ENCODE data around the gene SPINDOC.
A peak's percentile ranks its signal among the peaks of the same experiment; 100 is the strongest.
"Not testable (repeated sequence)": the region's sequence is repeated elsewhere in the genome, so short reads cannot be mapped to it uniquely, and the experiment has no call there.

SPINDOC gene

DNA sequence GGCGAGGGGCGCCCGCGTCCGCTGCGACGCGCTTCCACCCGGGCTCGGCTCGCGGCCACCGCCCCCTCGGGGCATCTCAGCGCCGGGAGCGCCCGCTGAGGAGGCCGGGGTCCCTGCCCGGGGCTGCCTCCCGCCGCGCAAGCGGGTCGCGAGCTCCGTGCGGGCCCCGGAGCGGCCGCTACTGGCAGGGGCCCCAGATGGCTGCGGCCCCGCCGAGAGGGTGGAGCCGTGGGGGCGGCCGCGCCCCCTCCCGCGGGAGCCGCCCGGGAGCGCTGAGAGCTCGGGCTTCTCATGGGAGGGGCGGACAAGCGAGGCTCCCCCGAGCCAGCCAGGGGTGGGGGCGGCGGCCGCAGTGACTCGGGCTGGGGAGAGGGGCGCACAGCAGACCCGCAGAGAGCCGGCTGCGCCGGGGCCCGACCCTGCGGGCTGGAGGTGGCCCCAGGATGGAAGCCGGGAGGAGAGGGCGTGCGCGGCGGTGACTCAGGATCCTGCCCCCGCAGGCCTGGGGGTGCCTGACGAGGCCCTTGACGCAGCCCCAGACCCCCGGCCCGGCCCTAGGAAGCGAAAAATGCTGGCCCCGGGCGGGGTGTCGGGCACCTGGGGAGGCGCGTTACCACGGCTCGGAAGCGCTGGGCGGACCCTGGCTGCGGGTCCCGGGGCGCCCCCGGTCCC is 44.1 kb upstream of the SPINDOC start:
- H3K27me3 ChIP-seq (ENCODE audit: control insufficient read depth, insufficient read depth, low read length): peaks cover 17% of the 10 kb centered on the region
- H3K9ac ChIP-seq (ENCODE audit: low read length): peak overlapping the region; percentile 22
- H3K4me1 ChIP-seq (ENCODE audit: control insufficient read depth, insufficient read depth, low read length): peaks cover 30% of the 10 kb centered on the region
- H3K9me3 ChIP-seq (ENCODE audit: control insufficient read depth, low read length): no peaks in the 10 kb centered on the region
- H3K4me3 ChIP-seq (ENCODE audit: low read length): peak overlapping the region; percentile 4
- H3K36me3 ChIP-seq (ENCODE audit: control insufficient read depth, insufficient read depth, low read length): no peaks in the 10 kb centered on the region

DNA sequence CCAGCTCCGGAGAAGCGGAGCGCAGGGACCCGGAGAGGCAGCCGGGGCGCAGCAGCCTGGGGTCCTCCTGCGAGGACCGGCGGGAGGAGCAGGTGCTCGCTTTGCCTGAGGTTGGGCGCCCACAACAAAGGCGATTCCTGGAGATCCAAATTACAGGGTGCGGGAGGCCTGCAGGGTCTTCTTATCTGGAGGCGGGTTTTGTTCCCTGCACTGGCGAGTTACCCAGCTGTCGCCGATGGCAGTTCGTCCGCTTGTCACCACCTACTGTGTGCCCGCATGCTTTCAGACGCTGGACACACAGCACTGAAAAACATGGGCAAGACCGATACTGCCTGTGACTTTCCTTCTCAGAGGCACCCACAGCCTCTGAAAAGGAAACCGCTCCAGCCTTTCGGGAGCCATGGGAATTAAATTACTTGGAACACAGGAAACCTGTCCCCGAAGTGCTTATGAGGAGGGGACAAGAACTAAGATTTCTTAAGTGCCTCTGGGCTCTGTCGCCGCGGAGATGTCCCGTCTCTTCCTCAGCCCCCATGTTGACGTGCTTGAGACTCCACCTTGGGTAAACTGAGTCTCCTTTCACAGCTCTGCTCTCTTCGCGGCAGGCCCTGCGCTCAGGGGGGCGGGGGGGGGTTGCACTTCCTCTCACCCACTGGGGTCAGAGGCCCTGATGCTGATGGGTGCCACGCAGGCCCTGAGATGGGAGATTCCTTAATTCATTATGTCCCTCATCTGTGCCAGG is 43.4 kb upstream of the SPINDOC start:
- Histone ChIP-seq H3K36me3 (ENCODE audit: control insufficient read depth, insufficient read depth, low read length) (no peaks in the 10 kb centered on the region), H3K9ac (ENCODE audit: low read length) (peak overlapping the region; percentile 22), H3K9me3 (ENCODE audit: control insufficient read depth, low read length) (no peaks in the 10 kb centered on the region), H3K27me3 (ENCODE audit: control insufficient read depth, insufficient read depth, low read length) (peaks cover 17% of the 10 kb centered on the region), H3K4me3 (ENCODE audit: low read length) (no peak overlapping the region), H3K4me1 (ENCODE audit: control insufficient read depth, insufficient read depth, low read length) (peaks cover 28% of the 10 kb centered on the region)

DNA sequence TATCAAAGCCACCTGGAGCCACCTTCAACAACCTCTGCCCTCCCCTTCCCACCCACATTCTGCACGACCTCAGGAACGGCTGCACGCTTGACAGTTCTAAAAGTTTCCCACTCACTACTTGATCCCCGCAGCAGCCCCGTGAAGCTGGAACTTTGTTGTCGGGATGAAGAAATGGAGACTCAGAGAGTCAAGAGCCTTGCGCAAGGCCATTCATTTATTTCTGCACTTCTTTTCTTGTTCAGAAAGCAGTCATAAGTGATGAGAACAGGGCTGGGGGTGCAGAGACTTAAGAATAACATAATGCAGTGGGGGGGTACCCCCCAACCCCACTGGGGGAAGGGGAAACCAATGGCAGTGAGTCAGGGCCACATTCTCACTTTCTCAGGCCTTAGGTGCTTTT is 42.5 kb upstream of the SPINDOC start:
- Histone ChIP-seq H3K4me1 (ENCODE audit: control insufficient read depth, insufficient read depth, low read length) (peaks cover 20% of the 10 kb centered on the region), H3K9me3 (ENCODE audit: control insufficient read depth, low read length) (no peaks in the 10 kb centered on the region), H3K4me3 (ENCODE audit: low read length) (no peak overlapping the region), H3K9ac (ENCODE audit: low read length) (no peak overlapping the region), H3K27me3 (ENCODE audit: control insufficient read depth, insufficient read depth, low read length) (peaks cover 17% of the 10 kb centered on the region), H3K36me3 (ENCODE audit: control insufficient read depth, insufficient read depth, low read length) (no peaks in the 10 kb centered on the region)

DNA sequence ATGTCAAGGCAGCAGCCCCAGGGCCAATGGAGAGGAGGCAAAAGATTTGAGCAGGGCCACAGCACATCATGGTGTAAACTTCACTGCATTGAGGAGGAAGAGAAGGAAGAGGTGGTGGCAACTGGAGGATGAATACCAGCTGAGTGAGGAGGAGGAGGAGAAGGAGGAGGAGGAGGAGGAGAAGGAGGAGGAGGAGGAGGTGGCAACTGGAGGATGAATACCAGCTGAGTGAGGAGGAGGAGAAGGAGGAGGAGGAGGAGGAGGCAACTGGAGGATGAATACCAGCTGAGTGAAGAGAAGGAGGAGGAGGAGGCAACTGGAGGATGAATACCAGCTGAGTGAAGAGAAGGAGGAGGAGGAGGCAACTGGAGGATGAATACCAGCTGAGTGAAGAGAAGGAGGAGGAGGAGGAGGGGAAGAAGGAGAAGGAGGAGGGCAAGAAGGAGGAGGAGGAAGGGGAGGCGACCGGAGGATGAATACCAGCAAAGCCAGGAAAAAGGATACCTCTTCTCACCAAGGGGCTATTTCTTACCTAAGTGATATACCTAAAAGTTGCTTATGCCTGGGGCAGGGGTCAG is 41.4 kb upstream of the SPINDOC start:
- peaks cover 17% of the 10 kb centered on the region for H3K27me3 ChIP-seq (ENCODE audit: control insufficient read depth, insufficient read depth, low read length)
- not testable (repeated sequence) for H3K9ac ChIP-seq (ENCODE audit: low read length); H3K4me3 ChIP-seq (ENCODE audit: low read length); H3K36me3 ChIP-seq (ENCODE audit: control insufficient read depth, insufficient read depth, low read length); H3K9me3 ChIP-seq (ENCODE audit: control insufficient read depth, low read length)
- peaks cover 16% of the 10 kb centered on the region for H3K4me1 ChIP-seq (ENCODE audit: control insufficient read depth, insufficient read depth, low read length)

DNA sequence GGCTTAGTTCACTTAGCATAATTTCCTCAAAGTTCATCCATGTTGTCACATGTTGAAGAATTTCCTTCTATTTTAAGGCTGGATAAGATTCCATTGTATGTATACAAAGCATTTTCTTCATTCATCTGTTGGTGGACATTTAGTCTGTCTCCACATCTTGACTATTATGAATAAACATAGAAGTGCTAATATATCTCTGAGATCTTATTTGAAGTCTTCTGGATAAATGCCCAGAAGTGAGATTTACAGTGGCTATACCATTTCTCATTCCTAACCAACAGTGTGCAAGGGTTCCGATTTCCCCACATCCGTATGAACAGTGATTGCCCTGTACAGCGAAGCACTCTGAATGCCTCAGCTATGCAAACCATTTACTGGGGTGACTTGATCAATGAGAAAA is 38.1 kb upstream of the SPINDOC start:
- no peak overlapping the region for H3K9ac ChIP-seq (ENCODE audit: low read length)
- H3K4me3 ChIP-seq (ENCODE audit: low read length): no peak overlapping the region
- H3K4me1 ChIP-seq (ENCODE audit: control insufficient read depth, insufficient read depth, low read length): no peaks in the 10 kb centered on the region
- H3K36me3 ChIP-seq (ENCODE audit: control insufficient read depth, insufficient read depth, low read length): no peaks in the 10 kb centered on the region
- H3K9me3 ChIP-seq (ENCODE audit: control insufficient read depth, low read length): no peaks in the 10 kb centered on the region
- peaks cover 8% of the 10 kb centered on the region for H3K27me3 ChIP-seq (ENCODE audit: control insufficient read depth, insufficient read depth, low read length)

DNA sequence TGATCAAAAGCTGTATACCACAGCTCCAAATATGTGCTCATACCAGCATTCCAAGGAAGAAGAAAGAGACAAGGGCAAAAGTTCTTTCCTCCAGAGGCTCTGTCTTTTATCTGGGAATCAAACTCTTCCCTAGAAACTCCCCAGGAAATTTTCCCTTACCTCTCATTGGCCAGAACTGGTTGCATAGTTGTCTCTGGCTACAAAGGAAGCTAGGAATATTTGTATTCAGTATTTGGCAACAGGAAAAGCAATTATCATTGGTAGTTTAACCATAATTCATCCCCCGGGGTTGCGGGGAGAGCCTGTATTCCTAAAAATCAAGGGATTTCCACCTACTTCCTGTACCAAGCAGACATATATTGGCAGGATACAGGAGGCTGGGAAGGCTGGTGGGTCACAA is 34.2 kb upstream of the SPINDOC start:
- H3K9me3 ChIP-seq (ENCODE audit: control insufficient read depth, low read length): no peaks in the 10 kb centered on the region
- H3K4me3 ChIP-seq (ENCODE audit: low read length): no peak overlapping the region
- no peaks in the 10 kb centered on the region for H3K27me3 ChIP-seq (ENCODE audit: control insufficient read depth, insufficient read depth, low read length)
- no peaks in the 10 kb centered on the region for H3K4me1 ChIP-seq (ENCODE audit: control insufficient read depth, insufficient read depth, low read length)
- H3K36me3 ChIP-seq (ENCODE audit: control insufficient read depth, insufficient read depth, low read length): no peaks in the 10 kb centered on the region
- H3K9ac ChIP-seq (ENCODE audit: low read length): no peak overlapping the region

DNA sequence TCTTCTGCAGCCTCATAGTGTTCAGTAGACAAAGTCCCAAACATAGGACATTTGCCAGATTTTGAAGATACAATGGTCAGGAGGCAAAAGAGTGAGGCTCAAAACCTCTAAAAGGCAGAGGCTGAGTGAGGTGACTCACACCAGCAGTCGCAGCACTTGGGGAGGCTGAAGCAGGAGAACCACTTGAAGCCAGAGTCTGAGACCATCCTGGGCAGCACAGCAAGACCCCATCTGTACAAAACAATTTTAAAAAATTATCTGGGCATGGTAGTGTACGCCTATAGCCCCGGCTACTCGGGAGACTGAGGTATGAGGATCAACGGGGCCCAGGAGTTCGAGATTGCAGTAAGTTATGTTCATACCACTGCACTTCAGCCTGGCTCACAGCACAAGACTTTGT is 30.5 kb upstream of the SPINDOC start:
- Histone ChIP-seq H3K4me1 (ENCODE audit: control insufficient read depth, insufficient read depth, low read length) (no peaks in the 10 kb centered on the region), H3K9me3 (ENCODE audit: control insufficient read depth, low read length) (no peaks in the 10 kb centered on the region), H3K4me3 (ENCODE audit: low read length) (no peak overlapping the region), H3K27me3 (ENCODE audit: control insufficient read depth, insufficient read depth, low read length) (no peaks in the 10 kb centered on the region), H3K36me3 (ENCODE audit: control insufficient read depth, insufficient read depth, low read length) (no peaks in the 10 kb centered on the region), H3K9ac (ENCODE audit: low read length) (no peak overlapping the region)

DNA sequence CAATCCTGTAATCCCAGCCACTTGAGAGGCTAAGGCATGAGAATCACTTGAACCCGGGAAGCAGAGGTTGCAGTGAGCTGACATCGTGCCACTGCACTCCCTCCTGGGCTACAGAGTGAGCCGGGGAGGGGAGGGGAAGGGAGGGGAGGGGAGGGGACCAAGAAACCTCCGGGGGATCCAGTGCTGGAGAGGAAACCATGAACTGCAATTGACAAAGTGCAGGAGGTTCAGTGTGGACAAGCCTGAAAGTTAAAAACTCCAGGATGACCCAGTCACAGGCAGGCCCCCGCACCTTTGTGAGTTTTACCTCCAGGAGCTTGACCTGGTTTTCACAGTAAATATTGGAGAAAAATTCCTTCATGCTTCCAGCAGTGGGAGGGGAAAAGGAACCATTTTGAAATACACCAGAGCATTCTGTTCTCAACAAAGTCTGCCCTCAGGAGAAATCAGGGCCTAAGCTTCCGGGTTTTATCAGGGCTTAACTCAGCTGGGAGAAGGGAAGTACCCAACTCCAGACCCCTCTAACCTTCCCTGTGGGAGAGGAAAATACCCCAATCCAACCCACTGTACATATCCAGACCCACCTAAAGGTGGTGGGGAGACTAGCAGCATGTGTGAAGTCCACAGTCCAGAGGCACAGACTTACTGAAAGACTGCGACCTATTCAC is 29.2 kb upstream of the SPINDOC start:
- Histone ChIP-seq H3K27me3 (ENCODE audit: control insufficient read depth, insufficient read depth, low read length) (no peaks in the 10 kb centered on the region), H3K36me3 (ENCODE audit: control insufficient read depth, insufficient read depth, low read length) (no peaks in the 10 kb centered on the region), H3K4me1 (ENCODE audit: control insufficient read depth, insufficient read depth, low read length) (no peaks in the 10 kb centered on the region), H3K9ac (ENCODE audit: low read length) (no peak overlapping the region), H3K4me3 (ENCODE audit: low read length) (no peak overlapping the region), H3K9me3 (ENCODE audit: control insufficient read depth, low read length) (no peaks in the 10 kb centered on the region)

DNA sequence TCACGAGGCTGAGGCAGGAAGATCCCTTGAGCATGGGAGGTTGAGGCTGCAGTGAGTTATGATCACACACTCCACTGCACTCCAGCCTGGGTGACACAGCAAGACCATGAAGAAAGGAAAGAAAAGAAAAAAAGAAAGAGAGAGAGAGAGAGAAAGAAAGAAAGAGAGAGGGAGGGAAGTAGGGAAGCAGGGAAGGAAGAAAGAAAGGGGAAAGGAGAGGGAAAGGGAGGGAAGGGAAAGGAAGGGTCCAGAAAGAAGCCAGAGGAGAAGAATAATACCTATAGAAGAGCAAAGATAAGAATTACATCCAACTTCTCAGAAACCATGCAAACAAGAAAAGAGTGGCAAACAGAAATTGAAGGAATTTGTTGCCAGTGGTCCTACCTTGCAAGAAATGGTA is 27.4 kb upstream of the SPINDOC start:
- Histone ChIP-seq H3K36me3 (ENCODE audit: control insufficient read depth, insufficient read depth, low read length) (no peaks in the 10 kb centered on the region), H3K9me3 (ENCODE audit: control insufficient read depth, low read length) (no peaks in the 10 kb centered on the region), H3K4me1 (ENCODE audit: control insufficient read depth, insufficient read depth, low read length) (no peaks in the 10 kb centered on the region), H3K9ac (ENCODE audit: low read length) (no peak overlapping the region), H3K4me3 (ENCODE audit: low read length) (no peak overlapping the region), H3K27me3 (ENCODE audit: control insufficient read depth, insufficient read depth, low read length) (no peaks in the 10 kb centered on the region)

DNA sequence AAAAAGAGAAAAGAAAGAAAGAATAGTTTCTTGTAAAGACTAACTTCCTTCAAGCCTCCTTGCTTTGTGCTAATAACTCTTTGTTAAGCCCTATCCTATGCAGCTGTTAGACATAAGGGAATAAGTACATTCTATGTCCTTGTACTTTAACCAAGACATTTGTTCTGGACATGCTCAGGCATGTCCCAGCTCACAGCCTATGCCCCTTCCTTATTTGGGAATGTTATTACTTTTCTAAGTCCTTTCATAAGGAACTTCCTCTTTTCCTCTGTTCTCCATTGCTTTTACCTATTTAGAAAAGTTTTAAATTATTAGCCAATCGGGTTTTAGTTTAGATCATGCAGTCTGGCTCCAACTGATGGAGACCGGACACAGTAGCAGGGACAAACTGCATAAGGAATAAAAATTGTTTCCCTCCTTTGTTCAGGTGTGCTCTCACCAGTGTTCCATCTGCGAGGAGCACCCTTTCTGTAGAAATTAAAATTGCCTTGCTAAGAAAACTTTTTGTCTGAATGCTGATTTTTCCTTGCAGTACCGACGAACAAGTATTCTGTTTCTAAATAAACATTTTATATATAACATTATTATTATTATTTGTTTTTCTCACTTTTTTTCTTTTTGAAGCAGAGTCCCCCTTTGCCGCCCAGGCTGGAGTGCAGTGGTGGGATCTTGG is 21.6 kb upstream of the SPINDOC start:
- H3K4me3 ChIP-seq (ENCODE audit: low read length): no peak overlapping the region
- no peak overlapping the region for H3K9ac ChIP-seq (ENCODE audit: low read length)
- H3K27me3 ChIP-seq (ENCODE audit: control insufficient read depth, insufficient read depth, low read length): no peaks in the 10 kb centered on the region
- no peaks in the 10 kb centered on the region for H3K9me3 ChIP-seq (ENCODE audit: control insufficient read depth, low read length)
- H3K4me1 ChIP-seq (ENCODE audit: control insufficient read depth, insufficient read depth, low read length): no peaks in the 10 kb centered on the region
- H3K36me3 ChIP-seq (ENCODE audit: control insufficient read depth, insufficient read depth, low read length): no peaks in the 10 kb centered on the region

DNA sequence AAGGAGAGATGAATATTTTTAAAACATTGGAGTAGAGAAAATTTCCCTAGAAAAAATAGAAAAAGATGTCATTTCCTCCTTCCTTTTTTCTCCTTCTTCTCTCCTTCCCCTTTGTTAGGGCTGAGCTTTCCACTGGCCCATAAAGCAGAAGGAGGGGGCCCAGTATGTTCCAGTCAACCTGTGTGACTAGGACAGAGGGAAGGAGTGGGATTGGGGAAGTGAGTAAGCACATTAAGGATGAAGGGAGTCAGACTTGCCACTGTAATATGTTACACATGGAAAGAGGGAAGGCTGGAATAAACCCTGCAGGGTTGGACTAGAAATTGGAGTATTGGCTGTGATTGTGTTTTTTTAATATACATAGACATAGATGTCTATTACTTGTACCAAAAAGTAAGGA is 20.1 kb upstream of the SPINDOC start:
- Histone ChIP-seq H3K9ac (ENCODE audit: low read length) (no peak overlapping the region), H3K9me3 (ENCODE audit: control insufficient read depth, low read length) (no peaks in the 10 kb centered on the region), H3K36me3 (ENCODE audit: control insufficient read depth, insufficient read depth, low read length) (no peaks in the 10 kb centered on the region), H3K4me3 (ENCODE audit: low read length) (no peak overlapping the region), H3K4me1 (ENCODE audit: control insufficient read depth, insufficient read depth, low read length) (no peaks in the 10 kb centered on the region), H3K27me3 (ENCODE audit: control insufficient read depth, insufficient read depth, low read length) (no peaks in the 10 kb centered on the region)

DNA sequence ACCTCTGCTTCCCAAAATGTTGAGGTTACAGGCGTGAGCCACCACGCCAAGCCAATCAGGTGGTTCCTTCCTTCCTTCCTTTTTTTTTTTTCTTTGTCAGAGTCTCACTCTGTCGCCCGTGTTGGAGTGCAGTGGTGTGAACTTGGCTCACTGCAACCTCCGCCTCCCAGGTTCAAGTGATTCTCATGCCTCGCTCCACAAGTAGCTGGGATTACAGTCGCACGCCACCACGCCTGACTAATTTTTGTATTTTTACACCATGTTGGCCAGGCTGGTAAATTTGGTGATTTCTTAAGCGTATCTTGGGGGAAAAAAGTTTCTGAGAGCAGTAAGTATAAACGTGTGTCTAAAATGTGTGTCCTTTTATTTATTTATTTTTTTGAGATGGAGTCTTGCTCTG is 18.2 kb upstream of the SPINDOC start:
- Histone ChIP-seq H3K9ac (ENCODE audit: low read length) (no peak overlapping the region), H3K4me3 (ENCODE audit: low read length) (no peak overlapping the region), H3K4me1 (ENCODE audit: control insufficient read depth, insufficient read depth, low read length) (no peaks in the 10 kb centered on the region), H3K27me3 (ENCODE audit: control insufficient read depth, insufficient read depth, low read length) (no peaks in the 10 kb centered on the region), H3K36me3 (ENCODE audit: control insufficient read depth, insufficient read depth, low read length) (no peaks in the 10 kb centered on the region), H3K9me3 (ENCODE audit: control insufficient read depth, low read length) (no peaks in the 10 kb centered on the region)

Data from mucosa of stomach (tissue), 1 donor.